Measurements from ENCODE around the gene ISYNA1. TPM values are rescaled to one million over a fixed set of nuclear protein-coding genes. Genes with fewer than 3 reads are reported as not detected.

The ISYNA1 gene
- total and polyA plus RNA-seq, 2 of the 13 experiments (the other 11 are each of a cell fraction or from before 2014, with no cell fraction given), result 29.6 to 48.5 TPM

GRCh38 chr19:18417250-18418028, 20.5 kb downstream of the ISYNA1 start (continued):
- TF ChIP-seq THAP9 (CRISPR knock-in tag; IDR thresholded peaks at IDR 0.05; ENCODE audit: borderline replicate concordance) (peak; percentile 26; the same call in 1 of the 2 replicates), HNF1B (CRISPR knock-in tag; IDR thresholded peaks at IDR 0.05) (0 out of 2 replicates have a peak, but pooled peaks have one; percentile 65), FOXO1 (CRISPR knock-in tag; IDR thresholded peaks at IDR 0.05) (peak; percentile 9; the same call in 1 of the 2 replicates), MIER3 (CRISPR knock-in tag; IDR thresholded peaks at IDR 0.05; ENCODE audit: borderline replicate concordance) (no peak), FIP1L1 (IDR thresholded peaks at IDR 0.05; ENCODE audit: borderline replicate concordance, insufficient read depth, low read depth, low read length) (no peak), MXD3 (CRISPR knock-in tag; IDR thresholded peaks at IDR 0.05) (peak; percentile 56; the same call in 1 of the 2 replicates), PHF21A (CRISPR knock-in tag; IDR thresholded peaks at IDR 0.05) (peak; percentile 64), ZNF567 (CRISPR knock-in tag; IDR thresholded peaks at IDR 0.05; ENCODE audit: borderline replicate concordance) (peak; percentile 37; the same call in 1 of the 2 replicates), GATAD2A (CRISPR knock-in tag; IDR thresholded peaks at IDR 0.05) (no peak), ATF2 (CRISPR knock-in tag; IDR thresholded peaks at IDR 0.05) (no peak)
